ENCODE measurements around the gene ZNF407. TPM values are rescaled to one million over a fixed set of nuclear protein-coding genes. Genes with fewer than 3 reads are reported as not detected.
A peak's percentile ranks its signal among the peaks of the same experiment; 100 is the strongest.

The ZNF407 gene
- total RNA-seq, 5 donors from 2014 or later (not counting 1 experiment from before 2014, with no cell fraction given), result 22.9 to 37.4 (median 24.4) TPM

- no peaks in the 10 kb centered on the region for H3K9me3 ChIP-seq
- POLR2A ChIA-PET, result interaction anchor here in 1 of 2 donors (0.6 kb wide), 1 partner anchor 1693 kb away, joined by 3 read pairs; no protein-coding TSS in a partner anchor
- H3K4me3 ChIP-seq (ENCODE audit: control insufficient read depth in 1 of 2, extremely low read depth in 1 of 2, low read length in 1 of 2), result no peak overlapping the region
- H3K4me3 Mint-ChIP-seq, result no peak overlapping the region
- H3K27ac ChIP-seq (ENCODE audit: low read length), result no peak overlapping the region
- no peaks in the 10 kb centered on the region for H3K9me3 Mint-ChIP-seq
- H3K4me1 Mint-ChIP-seq, result peaks cover 29 to 32% (median 31%) of the 10 kb centered on the region in 3 donors
- no peak overlapping the region for H3K27ac Mint-ChIP-seq
- no peak for ATAC-seq (replicated peaks in 1 of 4)
- WGBS (ENCODE audit: insufficient coverage), result 86% methylated on average over 1 of the region's 9 CpGs
- H3K4me1 ChIP-seq (ENCODE audit: control insufficient read depth in 1 of 2, extremely low read depth in 1 of 2, insufficient read depth in 2 of 2, low read length in 2 of 2), result peaks cover 10 to 23% of the 10 kb centered on the region in 2 experiments
- no peaks in the 10 kb centered on the region for H3K36me3 ChIP-seq (ENCODE audit: control insufficient read depth in 2 of 2, extremely low read depth in 1 of 2, insufficient read depth in 1 of 2, low read length in 1 of 2)
- no peaks in the 10 kb centered on the region for H3K27me3 Mint-ChIP-seq
- no peaks in the 10 kb centered on the region for H3K36me3 Mint-ChIP-seq
- no peaks in the 10 kb centered on the region for H3K27me3 ChIP-seq (replicated peaks in 1 of 2; ENCODE audit: control insufficient read depth in 2 of 2, extremely low read depth in 1 of 2, insufficient read depth in 2 of 2, low read length in 1 of 2)
- CTCF ChIA-PET, result no interaction called here
- no peak for DNase-seq
Observed at GRCh38 chr18:74626049-74626874, 28.6 kb downstream of the ZNF407 start.

- H3K4me1 Mint-ChIP-seq, result peaks cover 59 to 74% (median 63%) of the 10 kb centered on the region in 3 donors
- H3K4me3 ChIP-seq (ENCODE audit: control insufficient read depth in 1 of 2, extremely low read depth in 1 of 2, low read length in 1 of 2), result no peak overlapping the region
Observed at GRCh38 chr18:74630804-74631203, 33.1 kb downstream of the ZNF407 start.

DNA sequence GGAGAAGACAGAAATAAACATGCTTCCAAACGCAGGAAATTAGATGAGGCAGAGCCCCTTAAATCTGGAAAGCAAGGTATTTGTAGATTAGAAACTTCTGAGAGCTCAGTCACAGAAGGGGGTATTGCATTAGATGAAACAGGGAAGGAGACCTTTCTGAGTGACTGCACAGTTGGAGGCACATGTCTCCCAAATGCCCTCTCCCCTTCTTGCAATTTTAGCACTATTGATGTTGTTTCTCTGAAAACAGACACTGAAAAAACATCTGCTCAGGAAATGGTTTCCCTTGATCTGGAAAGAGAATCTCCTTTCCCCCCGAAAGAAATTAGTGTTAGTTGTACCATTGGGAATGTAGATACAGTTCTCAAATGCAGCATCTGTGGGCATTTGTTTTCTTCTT lies 33.5 kb downstream of the ZNF407 start:
- Histone ChIP-seq H3K27ac (ENCODE audit: low read length) (peak overlapping the region; percentile 77), H3K4me1 (ENCODE audit: control insufficient read depth in 1 of 2, extremely low read depth in 1 of 2, insufficient read depth in 2 of 2, low read length in 2 of 2) (peaks cover 26 to 30% of the 10 kb centered on the region in 2 experiments), H3K9me3 (no peaks in the 10 kb centered on the region), H3K27me3 (replicated peaks in 1 of 2; ENCODE audit: control insufficient read depth in 2 of 2, extremely low read depth in 1 of 2, insufficient read depth in 2 of 2, low read length in 1 of 2) (no peaks in the 10 kb centered on the region), H3K4me3 (ENCODE audit: control insufficient read depth in 1 of 2, extremely low read depth in 1 of 2, low read length in 1 of 2) (peak overlapping the region in 1 of 2 donors; percentile 10), H3K36me3 (ENCODE audit: control insufficient read depth in 2 of 2, extremely low read depth in 1 of 2, insufficient read depth in 1 of 2, low read length in 1 of 2) (peaks cover 0 to 5% of the 10 kb centered on the region in 2 donors)
- H3K9me3 Mint-ChIP-seq, result no peaks in the 10 kb centered on the region
- no CpG with 5 or more reads among the region's 2 CpGs for WGBS (ENCODE audit: insufficient coverage)
- POLR2A ChIA-PET, result no interaction called here
- H3K36me3 Mint-ChIP-seq, result peaks cover 27% of the 10 kb centered on the region
- CTCF ChIA-PET, result interaction anchor here in 1 of 2 donors (0.6 to 0.7 kb wide), 2 partner anchors 7 to 33 kb away, joined by 4 read pairs; no protein-coding TSS in a partner anchor
- H3K4me1 Mint-ChIP-seq, result peaks cover 55 to 74% (median 61%) of the 10 kb centered on the region in 3 donors
- peak overlapping the region; percentile 97 to 98 for H3K27ac Mint-ChIP-seq
- DNase-seq (no peak), ATAC-seq (replicated peaks in 1 of 4) (peak; percentile 22 to 47 (median 40))
- no peaks in the 10 kb centered on the region for H3K27me3 Mint-ChIP-seq
- peak overlapping the region; percentile 69 to 78 (median 71) for H3K4me3 Mint-ChIP-seq

More at GRCh38 chr18:74630804-74631203, 33.1 kb downstream of the ZNF407 start:
- H3K4me1 ChIP-seq (ENCODE audit: control insufficient read depth in 1 of 2, extremely low read depth in 1 of 2, insufficient read depth in 2 of 2, low read length in 2 of 2), result peaks cover 26 to 30% of the 10 kb centered on the region in 2 experiments
- H3K27ac ChIP-seq (ENCODE audit: low read length), result peak overlapping the region; percentile 77
- no peaks in the 10 kb centered on the region for H3K27me3 ChIP-seq (replicated peaks in 1 of 2; ENCODE audit: control insufficient read depth in 2 of 2, extremely low read depth in 1 of 2, insufficient read depth in 2 of 2, low read length in 1 of 2)
- no peaks in the 10 kb centered on the region for H3K9me3 ChIP-seq
- ChIA-PET POLR2A (no interaction called here), CTCF (no interaction called here)
- Mint-ChIP-seq H3K4me3 (peak overlapping the region; percentile 10 to 71 (median 69)), H3K27me3 (no peaks in the 10 kb centered on the region), H3K36me3 (peaks cover 27% of the 10 kb centered on the region), H3K27ac (peak overlapping the region; percentile 97 to 98), H3K9me3 (no peaks in the 10 kb centered on the region)
- ATAC-seq (replicated peaks in 1 of 4) (no peak), DNase-seq (no peak)
- H3K36me3 ChIP-seq (ENCODE audit: control insufficient read depth in 2 of 2, extremely low read depth in 1 of 2, insufficient read depth in 1 of 2, low read length in 1 of 2), result peaks cover 0 to 5% of the 10 kb centered on the region in 2 donors
- no CpG with 5 or more reads among the region's 6 CpGs for WGBS (ENCODE audit: insufficient coverage)

DNA sequence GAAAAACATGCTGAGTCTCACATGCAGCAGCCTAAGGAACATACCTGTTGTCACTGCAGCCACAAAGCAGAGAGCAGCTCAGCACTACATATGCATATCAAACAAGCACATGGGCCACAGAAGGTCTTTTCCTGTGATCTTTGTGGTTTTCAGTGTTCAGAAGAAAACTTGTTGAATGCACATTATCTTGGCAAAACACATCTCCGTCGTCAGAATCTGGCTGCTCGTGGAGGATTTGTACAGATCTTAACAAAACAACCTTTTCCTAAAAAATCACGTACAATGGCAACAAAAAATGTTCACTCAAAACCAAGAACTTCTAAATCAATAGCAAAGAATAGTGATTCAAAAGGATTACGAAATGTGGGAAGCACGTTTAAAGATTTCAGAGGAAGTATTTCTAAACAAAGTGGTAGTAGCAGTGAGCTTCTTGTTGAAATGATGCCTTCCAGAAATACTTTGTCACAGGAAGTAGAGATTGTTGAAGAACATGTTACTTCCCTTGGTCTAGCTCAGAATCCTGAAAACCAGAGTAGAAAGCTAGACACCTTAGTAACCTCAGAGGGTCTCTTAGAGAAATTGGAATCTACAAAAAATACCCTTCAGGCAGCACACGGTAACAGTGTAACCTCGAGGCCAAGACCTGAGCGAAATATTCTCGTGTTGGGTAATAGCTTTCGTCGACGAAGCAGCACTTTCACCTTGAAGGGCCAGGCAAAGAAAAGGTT lies 34.1 kb downstream of the ZNF407 start:
- peak overlapping the region; percentile 69 to 78 (median 71) for H3K4me3 Mint-ChIP-seq
- Histone ChIP-seq H3K36me3 (ENCODE audit: control insufficient read depth in 2 of 2, extremely low read depth in 1 of 2, insufficient read depth in 1 of 2, low read length in 1 of 2) (peaks cover 0 to 5% of the 10 kb centered on the region in 2 donors), H3K27me3 (replicated peaks in 1 of 2; ENCODE audit: control insufficient read depth in 2 of 2, extremely low read depth in 1 of 2, insufficient read depth in 2 of 2, low read length in 1 of 2) (no peaks in the 10 kb centered on the region), H3K4me1 (ENCODE audit: control insufficient read depth in 1 of 2, extremely low read depth in 1 of 2, insufficient read depth in 2 of 2, low read length in 2 of 2) (peaks cover 26 to 30% of the 10 kb centered on the region in 2 experiments), H3K9me3 (no peaks in the 10 kb centered on the region), H3K4me3 (ENCODE audit: control insufficient read depth in 1 of 2, extremely low read depth in 1 of 2, low read length in 1 of 2) (peak overlapping the region; percentile 10 to 44), H3K27ac (ENCODE audit: low read length) (peak overlapping the region; percentile 77)
- peaks cover 51 to 74% (median 58%) of the 10 kb centered on the region in 3 donors for H3K4me1 Mint-ChIP-seq
- no peaks in the 10 kb centered on the region for H3K27me3 Mint-ChIP-seq
- ChIA-PET POLR2A (interaction anchor here in 1 of 2 donors (0.7 kb wide), 1 partner anchor 788 kb away, joined by 3 read pairs; no protein-coding TSS in a partner anchor), CTCF (interaction anchor here (0.6 to 0.7 kb wide), 4 partner anchors 8 to 592 kb away, joined by 3 to 4 read pairs (median 4); no protein-coding TSS in a partner anchor)
- DNase-seq (peak in 30 of 35 experiments; percentile 6 to 81 (median 30)), ATAC-seq (replicated peaks in 1 of 4) (peak; percentile 83 to 95 (median 92))
- peak overlapping the region; percentile 97 to 98 for H3K27ac Mint-ChIP-seq
- no peaks in the 10 kb centered on the region for H3K9me3 Mint-ChIP-seq
- 68% methylated on average over 4 of the region's 13 CpGs for WGBS (ENCODE audit: insufficient coverage)
- H3K36me3 Mint-ChIP-seq, result peaks cover 27% of the 10 kb centered on the region

DNA sequence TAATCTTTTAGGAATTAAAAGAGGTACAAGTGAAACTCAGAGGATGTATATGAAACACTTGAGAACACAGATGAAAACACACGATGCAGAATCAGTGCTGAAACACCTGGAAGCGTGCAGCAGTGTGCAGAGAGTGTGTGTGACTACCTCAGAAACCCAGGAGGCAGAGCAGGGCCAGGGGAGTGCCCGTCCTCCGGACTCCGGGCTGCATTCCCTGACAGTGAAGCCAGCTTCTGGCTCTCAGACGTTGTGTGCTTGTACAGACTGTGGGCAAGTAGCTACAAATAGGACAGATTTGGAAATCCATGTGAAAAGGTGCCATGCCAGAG lies 34.6 kb downstream of the ZNF407 start:
- Mint-ChIP-seq H3K36me3 (peaks cover 27% of the 10 kb centered on the region), H3K4me3 (peak overlapping the region; percentile 69 to 78 (median 71)), H3K9me3 (no peaks in the 10 kb centered on the region), H3K27me3 (no peaks in the 10 kb centered on the region), H3K27ac (peak overlapping the region; percentile 97 to 98), H3K4me1 (peaks cover 47 to 69% (median 53%) of the 10 kb centered on the region in 3 donors)
- POLR2A ChIA-PET, result interaction anchor here in 1 of 2 donors (0.7 kb wide), 1 partner anchor 787 kb away, joined by 3 read pairs; no protein-coding TSS in a partner anchor
- Histone ChIP-seq H3K9me3 (no peaks in the 10 kb centered on the region), H3K27ac (ENCODE audit: low read length) (peak overlapping the region; percentile 77), H3K4me1 (ENCODE audit: control insufficient read depth in 1 of 2, extremely low read depth in 1 of 2, insufficient read depth in 2 of 2, low read length in 2 of 2) (peaks cover 26 to 30% of the 10 kb centered on the region in 2 experiments), H3K4me3 (ENCODE audit: control insufficient read depth in 1 of 2, extremely low read depth in 1 of 2, low read length in 1 of 2) (peak overlapping the region in 1 of 2 donors; percentile 44), H3K36me3 (ENCODE audit: control insufficient read depth in 2 of 2, extremely low read depth in 1 of 2, insufficient read depth in 1 of 2, low read length in 1 of 2) (peaks cover 0 to 5% of the 10 kb centered on the region in 2 donors), H3K27me3 (replicated peaks in 1 of 2; ENCODE audit: control insufficient read depth in 2 of 2, extremely low read depth in 1 of 2, insufficient read depth in 2 of 2, low read length in 1 of 2) (no peaks in the 10 kb centered on the region)
- WGBS (ENCODE audit: insufficient coverage), result 63% methylated on average over 6 of the region's 6 CpGs
- DNase-seq (peak in 1 of 35 experiments; percentile 13), ATAC-seq (replicated peaks in 1 of 4) (peak; percentile 25 to 35 (median 29))
- CTCF ChIA-PET, result interaction anchor here in 1 of 2 donors (0.6 kb wide), 1 partner anchor 181 kb away, joined by 3 read pairs; no protein-coding TSS in a partner anchor

DNA sequence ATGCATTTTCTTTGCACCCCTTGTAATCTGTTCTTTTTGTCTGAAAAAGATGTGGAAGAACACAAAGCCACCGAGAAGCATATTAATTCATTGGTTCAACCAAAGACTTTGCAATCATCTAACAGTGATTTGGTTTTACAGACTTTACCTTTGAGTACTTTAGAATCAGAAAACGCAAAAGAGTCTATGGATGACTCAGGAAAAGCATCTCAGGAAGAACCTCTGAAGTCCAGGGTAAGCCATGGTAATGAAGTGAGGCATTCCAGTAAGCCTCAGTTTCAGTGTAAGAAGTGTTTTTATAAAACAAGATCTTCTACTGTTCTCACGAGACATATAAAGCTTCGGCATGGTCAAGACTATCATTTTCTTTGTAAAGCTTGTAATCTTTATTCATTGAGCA lies 35.2 kb downstream of the ZNF407 start:
- no peak overlapping the region for H3K4me3 ChIP-seq (ENCODE audit: control insufficient read depth in 1 of 2, extremely low read depth in 1 of 2, low read length in 1 of 2)
- H3K9me3 Mint-ChIP-seq, result no peaks in the 10 kb centered on the region
- CTCF ChIA-PET, result interaction anchor here in 1 of 2 donors (0.6 to 1.3 kb wide), 3 partner anchors 9 to 269 kb away, joined by 3 read pairs; no protein-coding TSS in a partner anchor
- H3K36me3 Mint-ChIP-seq, result peaks cover 30% of the 10 kb centered on the region
- H3K27me3 Mint-ChIP-seq, result no peaks in the 10 kb centered on the region
- H3K36me3 ChIP-seq (ENCODE audit: control insufficient read depth in 2 of 2, extremely low read depth in 1 of 2, insufficient read depth in 1 of 2, low read length in 1 of 2), result peaks cover 0 to 5% of the 10 kb centered on the region in 2 donors
- no peak for ATAC-seq (replicated peaks in 1 of 4)
- peak overlapping the region; percentile 77 for H3K27ac ChIP-seq (ENCODE audit: low read length)
- no peaks in the 10 kb centered on the region for H3K27me3 ChIP-seq (replicated peaks in 1 of 2; ENCODE audit: control insufficient read depth in 2 of 2, extremely low read depth in 1 of 2, insufficient read depth in 2 of 2, low read length in 1 of 2)
- POLR2A ChIA-PET, result no interaction called here
- 75% methylated on average over 1 of the region's 4 CpGs for WGBS (ENCODE audit: insufficient coverage)
- H3K27ac Mint-ChIP-seq, result peak overlapping the region; percentile 97 to 98
- H3K4me1 ChIP-seq (ENCODE audit: control insufficient read depth in 1 of 2, extremely low read depth in 1 of 2, insufficient read depth in 2 of 2, low read length in 2 of 2), result peaks cover 26 to 30% of the 10 kb centered on the region in 2 experiments
- no peaks in the 10 kb centered on the region for H3K9me3 ChIP-seq
- peak overlapping the region in 1 of 3 donors; percentile 69 for H3K4me3 Mint-ChIP-seq
- peaks cover 44 to 63% (median 51%) of the 10 kb centered on the region in 3 donors for H3K4me1 Mint-ChIP-seq
- DNase-seq, result no peak
